SK-N-SH (cell line): ENCODE data around the gene SERPINA7. TPM values are rescaled to one million over a fixed set of nuclear protein-coding genes. Genes with fewer than 3 reads are reported as not detected.

Source experiments
- CTCF ChIA-PET: fragments of 300-600, 350-600 bp; formaldehyde crosslinking; extraction: SDS; loops from one replicate; lab custom pipeline; 2021; lab: Yijun Ruan, JAX
- POLR2A ChIA-PET: fragments of 350-600 bp; sonication (Branson Sonifier 250); formaldehyde crosslinking; extraction: SDS; loops from one replicate; lab custom pipeline; 2020; ENCODE audit warnings: antibody characterized with exemption, inconsistent platforms; lab: Yijun Ruan, JAX
- DNase-seq: peaks from one replicate; pipeline ENCODE4 v3.0.0; 2012
- H2AFZ ChIP-seq: fragments of 200-600 bp; sonication (generic); 2 replicates; pipeline ENCODE4 v1.8.1; 2016; ENCODE audit warnings: antibody characterized with exemption, mild to moderate bottlenecking, low read depth
- H3F3A ChIP-seq: fragments of 200-600 bp; sonication (generic); replicated peaks from 2 replicates; pipeline ENCODE3; 2016; ENCODE audit warnings: antibody characterized with exemption, mild to moderate bottlenecking; ENCODE audit not compliant: insufficient read depth
- H3K27ac ChIP-seq, 2 experiments: fragments of 200-500 bp in 1 of 2; fragments of 200-600 bp in 1 of 2; sonication (Bioruptor generic) in 1 of 2; sonication (generic), shearing (Covaris generic) in 1 of 2; 2 replicates each; pipeline versions ENCODE4 v1.5.1 to v1.6.1; 2014 to 2016; ENCODE audit warnings: low read depth in 2 of 2, inconsistent platforms in 1 of 2, low read length in 1 of 2, mild to moderate bottlenecking in 1 of 2, mixed read lengths in 1 of 2
- H3K27me3 ChIP-seq: fragments of 200-600 bp; sonication (generic), shearing (Covaris generic); 2 replicates; pipeline ENCODE4 v1.6.1; 2016; ENCODE audit warnings: mixed run types; ENCODE audit not compliant: insufficient read depth
- H3K36me3 ChIP-seq, 2 experiments: fragments of 200-500 bp in 1 of 2; fragments of 200-600 bp in 1 of 2; sonication (Bioruptor generic) in 1 of 2; sonication (generic) in 1 of 2; replicated peaks in 1 of 2; 2 replicates each; pipeline versions ENCODE3 to v1.5.1; 2014 to 2016; ENCODE audit warnings: low read length in 1 of 2, mild to moderate bottlenecking in 1 of 2; ENCODE audit not compliant: insufficient read depth in 2 of 2, control insufficient read depth in 1 of 2
- H3K4me1 ChIP-seq, 2 experiments: fragments of 200-500 bp in 1 of 2; fragments of 200-600 bp in 1 of 2; sonication (Bioruptor generic) in 1 of 2; sonication (generic), shearing (Covaris generic) in 1 of 2; 2 replicates each; pipeline versions ENCODE4 v1.5.1 to v1.6.1; 2014 to 2016; ENCODE audit warnings: low read depth in 1 of 2, low read length in 1 of 2, mixed run types in 1 of 2; ENCODE audit not compliant: insufficient read depth in 2 of 2, control insufficient read depth in 1 of 2
- H3K4me2 ChIP-seq: fragments of 200-600 bp; sonication (generic), shearing (Covaris generic); 2 replicates; pipeline ENCODE4 v1.6.1; 2017; ENCODE audit warnings: mixed run types
- H3K4me3 ChIP-seq, 2 experiments: fragments of 200-500 bp in 1 of 2; fragments of 200-600 bp in 1 of 2; sonication (Bioruptor generic) in 1 of 2; sonication (generic), shearing (Covaris generic) in 1 of 2; 2 replicates each; pipeline versions ENCODE4 v1.5.1 to v1.8.1; 2014 to 2016; ENCODE audit warnings: low read depth in 2 of 2, inconsistent platforms in 1 of 2, low read length in 1 of 2, mild to moderate bottlenecking in 1 of 2, mixed read lengths in 1 of 2, moderate library complexity in 1 of 2
- H3K79me2 ChIP-seq: fragments of 200-600 bp; sonication (generic); 2 replicates; pipeline ENCODE4 v1.8.1; 2017; ENCODE audit warnings: mild to moderate bottlenecking; ENCODE audit not compliant: insufficient read depth
- H3K9ac ChIP-seq: fragments of 200-600 bp; sonication (generic); 2 replicates; pipeline ENCODE4 v1.6.1; 2017; ENCODE audit warnings: mixed run types
- H3K9me2 ChIP-seq: fragments of 200-600 bp; sonication (generic); 2 replicates; pipeline ENCODE4 v1.6.1; 2017; ENCODE audit warnings: mixed run types
- H3K9me3 ChIP-seq: fragments of 200-600 bp; sonication (generic); 2 replicates; pipeline ENCODE4 v1.6.1; 2017; ENCODE audit warnings: mixed run types, mild to moderate bottlenecking, moderate library complexity
- H4K20me1 ChIP-seq: fragments of 200-600 bp; sonication (generic); 2 replicates; pipeline ENCODE4 v1.6.1; 2017; ENCODE audit warnings: mild to moderate bottlenecking, mixed run types; ENCODE audit not compliant: insufficient read depth
- CHD2 ChIP-seq: fragments of 150-350 bp; IDR thresholded peaks from 2 replicates; pipeline ENCODE4 v1.6.1; 2018; ENCODE audit warnings: low read length; ENCODE audit not compliant: partially characterized antibody
- ELF1 ChIP-seq: IDR thresholded peaks from 2 replicates; pipeline ENCODE4 v1.4.0; 2012
- FOSL2 ChIP-seq: IDR thresholded peaks from 2 replicates; pipeline ENCODE4 v1.4.0; 2012; ENCODE audit warnings: low read depth, mild to moderate bottlenecking, moderate library complexity, borderline replicate concordance
- FOXJ3 ChIP-seq: sonication (generic); formaldehyde crosslinking; IDR thresholded peaks from 2 replicates; pipeline ENCODE4 v1.5.1; 2020; ENCODE audit warnings: mild to moderate bottlenecking, missing genetic modification reagents
- FOXM1 ChIP-seq: IDR thresholded peaks from 2 replicates; pipeline ENCODE4 v1.4.0; 2012; ENCODE audit warnings: low read depth, mild to moderate bottlenecking
- GATA2 ChIP-seq: sonication (generic); formaldehyde crosslinking; IDR thresholded peaks from 2 replicates; pipeline ENCODE4 v1.5.0; 2020; ENCODE audit warnings: mild to moderate bottlenecking, missing genetic modification reagents
- JUND ChIP-seq: IDR thresholded peaks from 2 replicates; pipeline ENCODE4 v1.4.0; 2012
- POLR2AphosphoS5 ChIP-seq: IDR thresholded peaks from 2 replicates; pipeline ENCODE4 v1.6.1; 2012; ENCODE audit warnings: low read depth, low read length
- RCOR1 ChIP-seq: fragments of 150-350 bp; IDR thresholded peaks from 2 replicates; pipeline ENCODE4 v1.6.1; 2017; ENCODE audit warnings: antibody characterized with exemption, low read length
- RXRA ChIP-seq: IDR thresholded peaks from 2 replicates; pipeline ENCODE4 v1.4.0; 2012; ENCODE audit warnings: low read depth, mild to moderate bottlenecking, borderline replicate concordance
- SIN3A ChIP-seq: IDR thresholded peaks from 2 replicates; pipeline ENCODE4 v1.6.1; 2012; ENCODE audit warnings: low read depth, mild to moderate bottlenecking, low read length, moderate library complexity, borderline replicate concordance
- SMC3 ChIP-seq: IDR thresholded peaks from 2 replicates; pipeline ENCODE4 v1.6.1; 2012; ENCODE audit warnings: low read depth, low read length, improper control_type of control experiment
- TAF1 ChIP-seq: IDR thresholded peaks from 2 replicates; pipeline ENCODE4 v1.6.1; 2012; ENCODE audit warnings: low read depth, mild to moderate bottlenecking, low read length, moderate library complexity, borderline replicate concordance
- YY1 ChIP-seq: IDR thresholded peaks from 2 replicates; pipeline ENCODE4 v1.4.0; 2012; ENCODE audit warnings: low read depth, mild to moderate bottlenecking
- WGBS: methylation state at CpG from one replicate; pipeline ENCODE4 v1.1.6; 2017; ENCODE audit warnings: low lambda C conversion rate; 5-methylcytosine and 5-hydroxymethylcytosine counted together
- polyA plus RNA-seq, 3 experiments: library from polyadenylated mRNA; depleted of rRNA; stranded (reverse); fragments of >200 nt; gene quantifications; 2 replicates each; pipeline ENCODE4 v1.2.3, GENCODE V29; 2012
- TF ChIP-seq, protein P1 (sequence below): fragments of 200-600 bp; sonication (generic); IDR thresholded peaks from 2 replicates; pipeline ENCODE4 v1.6.1; 2017; ENCODE audit warnings: antibody characterized with exemption, mild to moderate bottlenecking, moderate library complexity
- TF ChIP-seq, protein P2 (sequence below): IDR thresholded peaks from 2 replicates; pipeline ENCODE4 v1.4.0; 2012; ENCODE audit warnings: low read depth, borderline replicate concordance
- TF ChIP-seq, protein P3 (sequence below): fragments of 150-350 bp; IDR thresholded peaks from 2 replicates; pipeline ENCODE4 v1.6.1; 2017; ENCODE audit warnings: antibody characterized with exemption, low read length, low read depth, borderline replicate concordance
- TF ChIP-seq, protein P4 (sequence below): IDR thresholded peaks from 2 replicates; pipeline ENCODE4; 2012

SERPINA7 gene
- polyA plus RNA-seq, 1 of the 3 experiments (the other 2 are of a cell fraction): not detected

DNA sequence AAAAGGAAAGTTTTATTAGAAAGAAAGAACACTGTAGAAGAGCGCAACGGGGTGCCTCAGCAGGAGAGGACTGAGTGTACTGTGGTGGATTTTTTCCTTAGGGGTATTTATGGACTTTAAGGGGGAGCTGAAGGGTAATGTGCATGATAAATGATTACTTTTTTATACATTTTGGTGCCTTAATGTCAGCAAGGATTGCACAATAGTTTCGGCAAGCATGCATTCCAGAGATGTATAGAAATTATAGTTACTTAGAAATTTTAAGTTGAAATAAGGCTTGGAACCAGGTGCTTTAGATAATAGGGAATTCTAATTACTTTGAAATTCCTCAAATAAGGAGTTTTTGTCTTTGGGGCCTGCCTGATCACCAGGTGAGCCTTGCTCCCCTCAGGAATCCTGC is 30.5 kb upstream of the SERPINA7 start:
- H3K4me2 ChIP-seq: no peak overlapping the region
- WGBS: 1% methylated on average over 3 of the region's 3 CpGs
- no peak overlapping the region for H2AFZ ChIP-seq
- no peak overlapping the region for H3K9ac ChIP-seq
- ChIA-PET POLR2A (no interaction called here), CTCF (no interaction called here)
- no peaks in the 10 kb centered on the region for H3K9me3 ChIP-seq
- no peak for TF ChIP-seq GATA2
- no peak for TF ChIP-seq CHD2
- TF ChIP-seq JUND: no peak
- TF ChIP-seq ELF1: no peak
- TF ChIP-seq TAF1: no peak
- no peak for TF ChIP-seq FOXJ3 (CRISPR knock-in tag)
- no peak for TF ChIP-seq POLR2AphosphoS5
- no peak for TF ChIP-seq YY1
- TF ChIP-seq, protein P1, sequence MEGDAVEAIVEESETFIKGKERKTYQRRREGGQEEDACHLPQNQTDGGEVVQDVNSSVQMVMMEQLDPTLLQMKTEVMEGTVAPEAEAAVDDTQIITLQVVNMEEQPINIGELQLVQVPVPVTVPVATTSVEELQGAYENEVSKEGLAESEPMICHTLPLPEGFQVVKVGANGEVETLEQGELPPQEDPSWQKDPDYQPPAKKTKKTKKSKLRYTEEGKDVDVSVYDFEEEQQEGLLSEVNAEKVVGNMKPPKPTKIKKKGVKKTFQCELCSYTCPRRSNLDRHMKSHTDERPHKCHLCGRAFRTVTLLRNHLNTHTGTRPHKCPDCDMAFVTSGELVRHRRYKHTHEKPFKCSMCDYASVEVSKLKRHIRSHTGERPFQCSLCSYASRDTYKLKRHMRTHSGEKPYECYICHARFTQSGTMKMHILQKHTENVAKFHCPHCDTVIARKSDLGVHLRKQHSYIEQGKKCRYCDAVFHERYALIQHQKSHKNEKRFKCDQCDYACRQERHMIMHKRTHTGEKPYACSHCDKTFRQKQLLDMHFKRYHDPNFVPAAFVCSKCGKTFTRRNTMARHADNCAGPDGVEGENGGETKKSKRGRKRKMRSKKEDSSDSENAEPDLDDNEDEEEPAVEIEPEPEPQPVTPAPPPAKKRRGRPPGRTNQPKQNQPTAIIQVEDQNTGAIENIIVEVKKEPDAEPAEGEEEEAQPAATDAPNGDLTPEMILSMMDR: no peak
- no peak for TF ChIP-seq RCOR1
- no peak for TF ChIP-seq RXRA
- no peak for TF ChIP-seq SMC3
- no peak for DNase-seq
- no peaks in the 10 kb centered on the region for H3K36me3 ChIP-seq
- H3K79me2 ChIP-seq: no peaks in the 10 kb centered on the region
- H3K27ac ChIP-seq: no peak overlapping the region
- H3K4me1 ChIP-seq: no peaks in the 10 kb centered on the region
- H3K9me2 ChIP-seq: no peaks in the 10 kb centered on the region
- H3K4me3 ChIP-seq: no peak overlapping the region
- no peaks in the 10 kb centered on the region for H3F3A ChIP-seq
- no peaks in the 10 kb centered on the region; the same call in 1 of the 2 replicates for H3K27me3 ChIP-seq
- H4K20me1 ChIP-seq: no peaks in the 10 kb centered on the region

- TF ChIP-seq, protein P2, sequence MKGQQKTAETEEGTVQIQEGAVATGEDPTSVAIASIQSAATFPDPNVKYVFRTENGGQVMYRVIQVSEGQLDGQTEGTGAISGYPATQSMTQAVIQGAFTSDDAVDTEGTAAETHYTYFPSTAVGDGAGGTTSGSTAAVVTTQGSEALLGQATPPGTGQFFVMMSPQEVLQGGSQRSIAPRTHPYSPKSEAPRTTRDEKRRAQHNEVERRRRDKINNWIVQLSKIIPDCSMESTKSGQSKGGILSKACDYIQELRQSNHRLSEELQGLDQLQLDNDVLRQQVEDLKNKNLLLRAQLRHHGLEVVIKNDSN: no peak
- TF ChIP-seq, protein P3, sequence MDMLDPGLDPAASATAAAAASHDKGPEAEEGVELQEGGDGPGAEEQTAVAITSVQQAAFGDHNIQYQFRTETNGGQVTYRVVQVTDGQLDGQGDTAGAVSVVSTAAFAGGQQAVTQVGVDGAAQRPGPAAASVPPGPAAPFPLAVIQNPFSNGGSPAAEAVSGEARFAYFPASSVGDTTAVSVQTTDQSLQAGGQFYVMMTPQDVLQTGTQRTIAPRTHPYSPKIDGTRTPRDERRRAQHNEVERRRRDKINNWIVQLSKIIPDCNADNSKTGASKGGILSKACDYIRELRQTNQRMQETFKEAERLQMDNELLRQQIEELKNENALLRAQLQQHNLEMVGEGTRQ: no peak
- TF ChIP-seq FOSL2 (no peak), POLR2AphosphoS5 (no peak), GATA2 (no peak), RXRA (no peak), FOXM1 (no peak), SIN3A (no peak), RCOR1 (no peak)
- TF ChIP-seq, protein P4, sequence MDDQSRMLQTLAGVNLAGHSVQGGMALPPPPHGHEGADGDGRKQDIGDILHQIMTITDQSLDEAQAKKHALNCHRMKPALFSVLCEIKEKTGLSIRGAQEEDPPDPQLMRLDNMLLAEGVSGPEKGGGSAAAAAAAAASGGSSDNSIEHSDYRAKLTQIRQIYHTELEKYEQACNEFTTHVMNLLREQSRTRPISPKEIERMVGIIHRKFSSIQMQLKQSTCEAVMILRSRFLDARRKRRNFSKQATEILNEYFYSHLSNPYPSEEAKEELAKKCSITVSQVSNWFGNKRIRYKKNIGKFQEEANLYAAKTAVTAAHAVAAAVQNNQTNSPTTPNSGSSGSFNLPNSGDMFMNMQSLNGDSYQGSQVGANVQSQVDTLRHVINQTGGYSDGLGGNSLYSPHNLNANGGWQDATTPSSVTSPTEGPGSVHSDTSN: no peak
- TF ChIP-seq, all 33 proteins: peak for 0
- no peaks in the 10 kb centered on the region for H3K9me2 ChIP-seq
- H2AFZ ChIP-seq: no peak overlapping the region
- ChIA-PET POLR2A (no interaction called here), CTCF (interaction anchor here (0.9 kb wide), 1 partner anchor 10 kb away, joined by 5 read pairs; no protein-coding TSS in a partner anchor)
- H3K4me3 ChIP-seq: no peak overlapping the region
- H3K27me3 ChIP-seq: no peaks in the 10 kb centered on the region
- no peaks in the 10 kb centered on the region for H4K20me1 ChIP-seq
- H3K79me2 ChIP-seq: no peaks in the 10 kb centered on the region
- 0% methylated on average over 1 of the region's 1 CpG for WGBS
- H3K4me2 ChIP-seq: no peak overlapping the region
- no peaks in the 10 kb centered on the region for H3F3A ChIP-seq
- no peak overlapping the region for H3K27ac ChIP-seq
- 0 out of 2 replicates have a peak, but pooled peaks cover 5% of the 10 kb centered on the region for H3K9me3 ChIP-seq
- H3K4me1 ChIP-seq: no peaks in the 10 kb centered on the region
- no peak overlapping the region for H3K9ac ChIP-seq
- H3K36me3 ChIP-seq: no peaks in the 10 kb centered on the region
- DNase-seq: no peak
Measured at GRCh38 chrX:106050054-106050453, 11.5 kb upstream of the SERPINA7 start.
